Skin of body (tissue), 2 donors: ENCODE measurements around the gene BLOC1S3. TPM values are rescaled to one million over a fixed set of nuclear protein-coding genes. Genes with fewer than 3 reads are reported as not detected.

Experiments used
- DNase-seq: peaks from one replicate; lab custom pipeline; 2025; lab: John Stamatoyannopoulos, UW
- total RNA-seq: library from RNA; depleted of rRNA; stranded (reverse); fragments of >200 nt; gene quantifications from one replicate; pipeline ENCODE4 v1.2.3, GENCODE V29; 2014

The BLOC1S3 gene
- total RNA-seq, 1 donor from 2014 or later: 3.1 TPM

DNA sequence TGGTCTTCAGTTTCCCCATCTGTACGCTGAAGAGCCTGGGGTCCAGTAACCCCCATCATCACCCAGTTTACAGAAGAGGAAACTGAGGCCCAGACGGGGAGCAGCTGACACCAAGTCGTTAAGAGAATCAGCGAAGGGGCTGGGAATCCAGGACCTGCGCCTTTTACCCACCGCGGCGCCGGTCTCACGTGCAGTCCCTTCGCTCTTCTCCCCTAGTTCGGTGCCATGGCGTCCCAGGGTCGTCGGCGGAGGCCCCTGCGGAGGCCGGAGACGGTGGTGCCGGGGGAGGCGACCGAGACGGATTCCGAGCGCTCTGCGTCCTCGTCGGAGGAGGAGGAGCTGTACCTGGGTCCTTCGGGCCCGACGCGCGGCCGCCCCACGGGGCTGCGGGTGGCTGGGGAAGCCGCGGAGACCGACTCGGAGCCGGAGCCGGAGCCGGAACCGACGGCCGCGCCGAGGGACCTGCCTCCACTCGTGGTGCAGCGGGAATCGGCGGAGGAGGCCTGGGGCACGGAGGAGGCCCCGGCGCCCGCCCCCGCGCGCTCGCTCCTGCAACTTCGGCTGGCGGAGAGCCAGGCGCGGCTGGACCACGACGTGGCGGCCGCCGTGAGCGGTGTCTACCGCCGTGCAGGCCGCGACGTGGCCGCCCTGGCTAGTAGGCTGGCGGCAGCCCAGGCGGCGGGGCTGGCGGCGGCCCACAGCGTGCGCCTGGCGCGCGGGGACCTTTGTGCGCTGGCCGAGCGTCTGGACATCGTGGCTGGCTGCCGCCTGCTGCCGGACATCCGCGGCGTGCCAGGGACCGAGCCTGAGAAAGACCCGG lies 698 bp downstream of the BLOC1S3 start:
- DNase-seq: no peak

DNA sequence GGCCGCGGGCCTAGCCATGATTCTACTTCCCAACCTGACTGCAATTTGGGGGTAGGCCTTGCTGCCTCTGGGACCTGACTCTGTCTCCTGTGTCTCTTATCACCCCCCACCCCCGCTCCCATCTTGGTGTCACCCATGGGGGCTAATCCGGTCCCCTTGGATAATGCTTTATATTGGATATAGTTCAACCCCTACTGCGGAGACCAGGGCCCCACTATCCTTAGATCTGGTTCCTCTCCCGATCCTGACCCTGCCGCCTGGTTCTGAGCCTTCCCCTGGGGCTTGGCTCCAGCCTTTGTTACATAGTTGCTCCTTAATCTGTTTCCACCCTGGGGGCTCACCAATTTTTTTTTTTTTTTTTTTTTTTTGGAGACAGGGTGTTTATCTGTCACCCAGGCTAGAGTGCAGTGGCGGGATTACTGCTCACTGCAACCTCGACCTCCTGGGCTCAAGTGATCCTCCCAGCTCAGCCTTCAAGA lies 1.3 kb downstream of the BLOC1S3 start:
- no peak for DNase-seq

DNA sequence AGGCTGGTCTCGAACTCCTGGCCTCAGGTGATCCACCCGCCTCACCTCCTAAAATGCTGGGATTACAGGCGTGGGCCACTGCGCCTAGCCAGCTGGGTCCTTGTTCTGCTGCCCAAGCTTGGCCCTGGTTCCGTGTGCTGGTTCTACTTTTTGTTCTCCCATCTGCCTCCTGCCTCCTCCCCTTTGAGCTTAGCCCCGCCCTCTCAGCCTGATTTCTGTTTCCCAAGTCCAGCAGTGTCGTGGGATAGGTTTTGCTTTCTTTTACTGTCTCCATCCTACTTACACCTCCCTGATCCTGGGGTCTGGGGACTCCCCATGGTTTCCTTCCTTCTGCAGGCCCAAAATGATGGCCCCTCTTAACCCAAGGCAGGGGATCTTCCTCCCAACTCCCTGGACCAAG lies 2.4 kb downstream of the BLOC1S3 start:
- no peak for DNase-seq

DNA sequence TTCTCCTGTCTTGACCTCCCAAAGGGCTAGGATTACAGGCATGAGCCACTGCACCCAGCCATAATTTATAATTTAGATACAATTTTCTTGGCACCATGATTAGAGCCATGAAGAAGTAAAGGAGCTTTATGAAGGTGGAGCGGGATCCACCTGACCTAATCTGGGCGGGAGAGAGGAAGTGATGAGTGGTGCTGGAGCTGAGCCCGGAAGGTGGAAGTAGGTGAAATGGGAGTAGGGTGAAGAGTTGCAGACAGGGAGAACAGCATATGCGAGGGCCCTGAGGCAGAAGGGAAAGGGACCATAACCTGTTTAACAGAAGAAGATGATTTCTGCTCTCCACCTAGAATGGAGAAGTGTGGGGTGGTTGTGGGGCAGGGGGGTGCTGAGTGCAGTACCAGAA lies 4.2 kb downstream of the BLOC1S3 start:
- no peak for DNase-seq

DNA sequence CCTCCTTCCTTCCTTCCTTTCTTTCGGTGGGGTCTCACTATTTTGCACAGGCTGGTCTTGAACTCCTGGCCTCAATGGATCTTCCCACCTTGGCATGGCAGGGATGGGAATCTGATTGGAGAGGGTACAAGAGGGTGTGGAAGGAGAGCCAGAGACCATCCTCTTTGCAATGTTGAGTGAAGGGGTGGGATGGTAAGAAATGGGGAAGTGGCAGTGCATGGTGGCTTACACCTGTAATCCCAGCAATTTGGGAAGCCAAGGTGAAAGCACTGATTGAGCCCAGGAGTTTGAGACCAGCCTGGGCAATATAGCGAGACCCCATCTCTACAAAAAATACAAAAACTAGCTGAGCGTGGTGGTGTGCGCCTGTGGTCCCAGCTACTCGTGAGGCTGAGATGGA lies 5.5 kb downstream of the BLOC1S3 start:
- no peak for DNase-seq

DNA sequence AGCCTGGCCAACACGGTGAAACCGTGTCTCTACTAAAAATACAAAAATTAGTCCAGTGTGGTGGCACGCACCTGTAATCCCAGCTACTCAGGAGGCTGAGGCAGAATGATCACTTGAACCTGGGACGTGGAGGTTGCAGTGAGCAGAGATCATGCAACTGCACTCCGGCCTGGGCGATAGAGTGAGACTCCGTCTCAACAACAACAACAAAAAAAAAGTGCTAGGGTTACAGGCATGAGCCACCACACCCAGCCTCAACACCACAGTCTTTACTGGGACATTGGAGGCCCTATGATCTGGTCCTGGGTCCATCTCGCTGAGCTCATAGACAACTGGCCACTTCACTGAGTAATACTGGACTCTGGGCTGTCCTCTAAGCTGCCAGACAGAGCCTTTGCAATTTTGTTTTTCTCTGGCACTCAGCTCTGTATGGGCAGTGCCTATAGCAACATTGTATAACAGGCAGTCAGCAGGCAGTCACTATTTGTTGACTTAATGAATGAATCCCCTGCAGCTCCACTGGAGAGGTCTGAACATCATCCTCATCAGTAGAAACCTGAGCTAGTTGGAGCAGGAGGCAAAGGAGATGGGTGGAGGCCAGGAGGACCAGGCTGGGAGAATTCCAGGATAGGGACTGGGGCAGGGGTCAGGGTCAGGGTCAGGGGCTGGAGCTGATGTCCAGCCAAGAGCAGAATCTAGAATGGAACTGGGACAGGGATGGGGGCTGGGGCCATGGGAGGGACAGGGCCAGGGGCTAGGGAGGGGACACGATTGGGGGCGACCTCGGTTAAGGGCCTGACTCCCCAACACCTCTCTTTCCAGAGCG lies 8.1 kb downstream of the BLOC1S3 start:
- DNase-seq: no peak

DNA sequence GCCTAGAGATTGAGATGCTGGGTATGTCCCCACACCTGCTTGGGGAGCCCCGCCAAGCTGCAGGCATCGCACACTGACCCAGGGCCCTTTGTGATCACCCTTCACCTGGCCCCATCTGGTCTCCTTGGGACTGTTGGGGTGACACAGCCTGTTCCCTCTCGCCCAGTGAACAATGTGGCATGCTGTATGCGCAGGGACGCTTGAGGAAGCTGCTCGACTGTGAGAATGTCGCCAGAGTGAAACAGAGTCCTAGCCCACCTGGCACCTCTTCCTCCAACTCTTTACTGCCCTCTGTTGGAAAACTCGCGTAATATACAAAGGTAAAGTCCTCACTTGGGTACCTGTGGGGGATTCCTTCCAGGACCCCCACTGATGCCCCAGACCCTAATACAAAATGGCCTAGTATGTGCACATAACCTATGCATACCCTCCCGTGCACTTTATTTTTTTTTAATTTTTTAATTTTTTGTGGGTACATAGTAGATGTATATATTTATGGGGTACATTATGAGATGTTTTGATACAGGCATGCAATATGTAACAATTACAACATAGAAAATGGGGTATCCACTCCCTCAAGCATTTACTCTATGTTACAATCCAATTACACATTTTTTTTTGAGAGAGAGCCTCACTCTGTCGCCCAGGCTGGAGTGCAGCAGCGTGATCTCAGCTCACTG lies 9.0 kb downstream of the BLOC1S3 start:
- no peak for DNase-seq

DNA sequence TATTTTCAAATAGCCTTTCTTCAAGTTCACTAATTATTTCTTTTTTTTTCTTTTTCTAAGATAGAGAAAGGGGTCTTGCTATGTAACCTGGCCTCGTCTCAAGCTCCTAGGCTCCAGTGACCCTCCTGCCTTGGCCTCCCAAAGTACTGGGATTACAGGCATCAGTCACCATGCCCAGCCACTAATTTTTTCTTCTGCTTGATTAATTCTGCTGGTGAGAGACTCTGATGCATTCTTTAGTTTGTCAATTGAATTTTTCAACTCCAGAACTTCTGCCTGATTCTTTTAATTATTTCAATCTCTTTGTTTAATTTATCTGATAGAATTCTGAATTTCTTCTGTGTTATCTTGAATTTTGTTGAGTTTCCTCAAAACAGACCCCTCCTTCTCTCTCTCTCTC lies 11.4 kb downstream of the BLOC1S3 start:
- DNase-seq: no peak

DNA sequence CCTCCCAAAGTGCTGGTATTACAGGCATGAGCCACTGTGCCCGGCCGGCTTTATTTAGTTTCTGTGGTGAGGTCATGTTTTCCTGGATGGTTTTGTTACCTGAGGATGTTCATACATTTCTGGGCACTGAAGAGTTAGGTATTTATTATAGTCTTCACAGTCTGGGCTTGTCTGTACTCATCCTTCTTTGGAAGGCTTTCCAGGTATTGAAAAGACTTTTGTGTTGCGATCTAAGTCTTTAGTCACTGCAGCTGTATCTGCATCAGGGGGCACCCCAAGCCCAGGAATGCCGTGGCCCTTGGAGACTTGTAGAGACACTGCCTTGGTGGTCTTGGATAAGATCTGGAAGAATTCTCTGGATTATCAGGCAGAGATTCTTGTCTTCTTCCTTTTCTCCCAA lies 12.8 kb downstream of the BLOC1S3 start:
- no peak for DNase-seq

DNA sequence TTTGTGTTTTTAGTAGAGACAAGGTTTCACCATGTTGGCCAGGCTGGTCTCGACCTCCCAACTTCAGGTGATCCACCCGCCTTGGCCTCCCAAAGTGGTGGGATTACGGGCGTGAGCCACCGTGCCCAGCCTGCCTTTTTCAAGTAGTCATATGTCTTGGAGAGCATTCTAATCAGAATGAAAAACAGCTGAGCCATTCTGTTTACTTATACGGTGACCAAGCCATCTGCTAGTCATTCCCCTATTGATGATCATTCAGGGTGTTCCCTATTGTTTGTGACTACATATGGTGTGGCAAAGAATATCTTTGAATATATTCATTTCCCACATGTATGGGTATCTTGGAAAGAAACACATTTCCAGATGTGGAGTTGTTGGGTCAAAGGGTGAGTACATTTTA lies 17.2 kb downstream of the BLOC1S3 start:
- DNase-seq: peak; percentile 26

DNA sequence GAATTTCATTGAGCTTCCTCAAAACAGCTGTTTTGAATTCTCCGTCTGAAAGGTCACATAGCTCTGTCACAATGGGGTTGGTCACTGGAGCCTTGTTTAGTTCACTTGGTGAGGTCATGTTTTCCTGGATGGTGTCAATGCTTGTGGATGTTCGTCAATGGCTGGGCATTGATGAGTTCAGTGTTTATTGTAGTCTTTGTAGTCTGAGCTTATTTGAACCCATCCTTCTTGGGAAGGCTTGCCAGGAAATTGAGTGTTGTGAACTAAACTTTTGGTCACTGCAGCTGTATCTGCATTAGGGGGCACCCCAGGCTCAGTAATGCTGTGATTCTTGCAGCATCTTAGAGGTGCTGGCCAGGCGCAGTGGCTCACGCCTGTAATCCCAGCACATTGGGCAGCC lies 22.0 kb downstream of the BLOC1S3 start:
- peak; percentile 47 for DNase-seq

DNA sequence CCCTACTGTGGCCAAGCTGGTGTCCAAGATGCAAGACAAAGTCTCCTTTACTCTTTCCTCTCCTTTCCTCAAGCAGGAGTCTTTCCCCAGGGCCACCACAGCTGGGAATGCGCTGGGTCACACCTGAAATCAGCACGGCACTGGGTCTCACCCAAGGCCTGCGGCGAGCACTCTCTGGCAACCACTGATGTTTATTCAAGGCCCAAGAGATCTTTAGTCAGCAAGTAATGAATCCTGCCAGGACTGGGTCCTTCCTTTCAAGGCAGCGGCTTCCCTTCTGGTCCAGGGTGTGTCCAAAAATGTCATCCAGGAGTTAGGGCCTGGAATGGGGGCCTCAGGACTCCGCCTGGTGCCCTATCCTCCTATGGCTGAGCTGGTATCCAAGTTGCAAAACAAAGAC lies 24.1 kb downstream of the BLOC1S3 start:
- no peak for DNase-seq

DNA sequence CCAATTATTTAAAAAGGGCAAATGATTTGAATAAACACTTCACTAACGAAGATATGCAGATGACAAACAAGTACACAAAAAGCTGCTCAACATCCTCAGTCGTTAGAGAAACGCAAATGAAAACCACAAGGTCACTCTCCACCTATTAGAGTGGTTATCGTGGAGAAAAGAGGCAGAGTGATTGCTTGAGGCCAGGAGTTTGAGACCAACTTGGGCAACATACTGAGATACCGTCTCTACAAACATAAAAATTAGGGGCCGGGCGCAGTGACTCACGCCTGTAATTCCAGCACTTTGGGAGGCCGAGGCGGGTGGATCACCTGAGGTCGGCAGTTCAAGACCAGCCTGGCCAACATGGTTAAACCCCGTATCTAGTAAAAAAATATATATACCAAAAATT lies 27.2 kb downstream of the BLOC1S3 start:
- DNase-seq: no peak

DNA sequence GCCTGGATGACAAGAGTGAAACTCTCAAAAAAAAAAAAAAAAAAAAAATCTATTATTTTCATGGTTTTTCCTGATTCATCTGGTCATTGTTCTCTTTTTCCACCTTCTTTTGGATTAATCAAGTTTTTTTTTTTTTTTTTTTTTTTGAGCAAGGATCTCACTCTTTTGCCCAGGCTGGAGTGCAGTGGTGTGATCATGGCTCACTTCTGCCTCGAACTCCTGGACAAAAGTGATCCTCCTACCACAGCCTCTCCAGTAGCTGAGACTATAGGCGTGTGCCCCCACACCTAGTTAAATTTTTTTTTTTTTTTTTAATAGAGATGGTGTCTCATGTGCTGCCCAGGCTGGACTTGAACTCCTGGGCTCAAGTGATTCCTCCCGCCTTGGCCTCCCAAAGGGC lies 27.7 kb downstream of the BLOC1S3 start:
- no peak for DNase-seq

DNA sequence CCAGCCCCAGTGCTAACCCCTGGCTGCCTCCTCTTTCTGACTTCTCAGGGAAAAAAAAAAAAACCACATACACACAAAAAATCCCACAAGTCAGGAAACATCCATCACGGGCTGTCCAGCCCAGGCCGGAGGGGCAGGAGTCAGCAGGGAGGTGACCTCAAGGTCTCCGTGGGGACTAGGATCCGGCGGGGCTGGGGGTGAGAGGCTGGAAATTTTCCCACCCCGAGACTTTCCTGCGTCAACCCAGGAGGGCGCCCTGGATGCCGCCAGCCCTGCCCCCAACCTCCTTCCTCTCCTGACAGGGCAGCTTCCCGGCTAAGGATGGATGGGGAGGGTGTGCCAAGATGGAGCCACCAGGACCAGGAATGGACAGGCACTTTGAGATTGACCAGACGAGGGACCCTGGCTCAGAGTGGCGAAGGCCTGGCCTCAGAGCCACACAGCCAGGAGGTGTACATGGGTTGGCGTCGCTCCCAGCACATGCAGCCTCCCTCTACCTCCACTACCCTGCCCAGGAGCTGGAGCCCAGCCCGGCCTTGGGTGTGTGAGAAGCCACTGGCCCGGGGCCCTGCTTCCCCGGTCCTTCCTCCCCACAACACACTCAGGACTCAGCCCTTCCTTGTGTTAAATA lies 33.3 kb downstream of the BLOC1S3 start:
- no peak for DNase-seq

DNA sequence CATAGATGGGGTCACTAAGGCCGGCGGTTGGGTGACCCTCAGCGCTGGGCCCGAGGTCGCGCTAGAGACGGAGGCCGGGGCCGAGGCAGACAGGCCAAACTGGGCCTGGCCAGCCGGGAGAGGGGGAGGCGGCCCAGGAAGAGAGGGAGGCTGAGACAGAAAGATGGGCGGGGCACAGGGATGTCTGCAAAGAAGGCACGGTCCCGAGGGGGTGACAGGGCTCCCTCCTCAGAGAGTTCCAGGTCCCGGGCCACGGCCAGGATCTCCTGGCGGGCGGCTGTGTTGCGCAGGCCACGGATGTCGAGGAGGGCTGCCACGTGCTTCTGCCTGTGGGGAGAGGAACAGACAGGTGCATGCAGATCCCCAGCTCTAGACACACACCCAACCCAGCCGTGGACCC lies 34.4 kb downstream of the BLOC1S3 start:
- DNase-seq: no peak

DNA sequence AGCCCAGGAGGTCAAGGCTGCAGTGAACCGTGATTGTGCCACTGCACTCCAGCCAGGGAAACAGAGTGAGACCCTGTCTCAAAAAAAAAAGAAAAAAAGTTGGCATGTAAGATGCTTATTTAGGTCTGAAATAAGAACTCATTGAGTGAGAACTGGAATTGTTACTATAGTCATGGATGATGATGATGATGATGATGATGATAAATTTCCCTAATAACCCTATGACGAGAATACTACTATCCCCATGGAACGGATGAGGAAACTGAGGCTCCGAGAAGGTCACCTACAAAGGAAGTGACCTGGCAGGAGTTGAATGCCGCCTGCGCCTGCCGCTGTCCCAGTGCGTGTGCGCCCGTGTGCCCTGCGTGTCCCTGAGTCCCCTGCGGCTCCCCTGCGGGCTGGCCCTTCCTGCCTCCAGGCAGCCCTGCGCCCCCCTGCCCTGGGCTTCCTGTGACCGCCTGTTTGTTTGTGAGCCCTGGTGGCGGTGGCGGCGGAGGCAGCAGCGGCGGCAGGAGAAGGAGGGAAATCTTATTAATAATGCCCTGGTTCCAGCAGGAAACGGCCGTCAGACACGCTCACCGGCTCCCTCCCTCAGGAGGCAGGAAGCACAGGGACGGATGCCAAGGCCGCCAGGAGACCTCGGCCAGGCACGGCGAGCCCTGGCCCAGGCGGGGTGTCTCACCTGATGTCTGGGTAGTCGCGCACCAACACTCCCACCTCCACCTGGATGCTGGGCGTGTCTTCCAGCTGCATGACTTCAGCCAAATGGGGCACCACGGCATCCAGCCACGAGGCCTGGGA lies 37.0 kb downstream of the BLOC1S3 start:
- no peak for DNase-seq

DNA sequence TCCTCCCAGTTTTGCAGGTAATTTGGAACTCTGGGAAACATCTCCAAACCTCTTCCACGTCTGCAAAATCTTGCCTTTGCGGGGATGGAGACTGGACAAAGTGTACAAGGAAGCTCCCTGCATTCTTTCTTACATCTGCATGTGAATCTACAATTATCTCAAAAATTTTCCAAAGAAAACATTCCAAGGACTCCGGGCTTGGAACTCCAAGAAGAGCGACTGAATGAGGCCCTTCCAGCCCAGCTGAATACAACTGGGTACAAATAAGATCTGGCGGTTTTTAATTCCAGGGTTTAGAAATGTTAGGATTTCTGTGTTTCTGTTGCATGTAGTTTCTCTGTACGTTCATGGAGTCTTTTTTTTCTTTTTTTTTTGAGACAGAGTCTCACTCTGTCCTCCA lies 38.1 kb downstream of the BLOC1S3 start:
- DNase-seq: no peak

DNA sequence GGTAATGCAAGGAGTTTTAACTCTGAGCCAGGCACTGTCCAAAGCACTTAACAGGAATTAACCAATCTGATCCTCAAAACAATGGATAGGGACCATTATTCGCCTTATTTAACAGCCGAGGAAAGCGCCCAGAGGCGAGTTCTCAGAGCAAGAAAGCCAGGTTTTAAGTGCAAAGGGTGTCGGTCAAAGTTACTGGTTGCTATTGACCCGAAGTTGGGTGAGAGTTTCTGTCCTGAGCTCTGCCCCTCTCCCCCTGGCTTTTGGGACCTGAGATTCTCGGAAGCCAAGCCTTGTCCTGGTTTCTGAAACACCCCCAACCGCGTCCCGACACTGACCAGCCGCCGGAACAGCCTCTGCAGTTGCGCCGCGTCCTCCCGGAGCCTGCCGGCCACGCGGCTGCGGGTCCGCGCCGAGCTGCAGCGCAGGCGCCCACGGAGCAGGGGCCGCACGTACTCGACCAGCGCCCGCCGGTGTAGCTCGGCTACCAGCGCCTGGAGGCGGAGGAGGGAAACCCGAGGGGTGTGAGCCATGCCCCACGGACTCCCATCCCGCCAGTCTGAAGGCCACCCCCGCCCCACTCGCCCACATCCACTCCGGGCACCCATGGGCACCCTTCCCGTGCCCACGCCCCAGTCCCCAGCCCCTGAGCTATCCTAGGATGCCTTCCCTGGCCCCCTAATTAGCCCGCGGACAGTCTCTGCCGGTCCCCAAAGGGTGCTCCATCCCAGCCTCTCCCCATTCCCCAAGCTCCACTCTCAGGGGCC lies 38.8 kb downstream of the BLOC1S3 start:
- no peak for DNase-seq

DNA sequence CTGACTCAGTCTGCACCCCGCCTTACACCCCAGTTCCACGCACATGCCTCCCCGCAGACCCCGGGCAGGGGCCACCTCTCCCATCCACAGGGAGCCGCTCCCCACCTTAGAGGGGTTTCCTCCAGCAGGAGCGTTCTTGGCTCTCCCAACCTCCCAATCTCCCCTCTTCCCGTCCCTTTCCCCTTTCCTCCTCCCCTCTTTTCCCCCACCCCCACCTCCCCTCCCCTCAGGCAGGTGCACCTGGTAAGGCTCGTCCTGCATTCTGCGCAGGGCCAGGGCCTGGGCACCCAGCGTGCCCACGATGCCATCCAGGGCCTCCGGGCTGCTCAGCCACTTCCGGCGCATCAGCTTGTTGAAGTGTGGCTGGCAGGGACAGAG lies 39.4 kb downstream of the BLOC1S3 start:
- DNase-seq: no peak
